HG03432 (cell line): ENCODE results near the gene CLCN5.

Experiments
- ATAC-seq: cut with Tn5 transposase; IDR thresholded peaks from one replicate; pipeline ENCODE4 v1.9.1; 2021; ENCODE audit warnings: mild to moderate bottlenecking, moderate library complexity; ENCODE audit not compliant: unreplicated experiment

CLCN5 gene

GRCh38 chrX:49922291-49923241, at the start of gene CLCN5:
Gene CLCN5, plus strand, starts transcription at chrX:49922596. Its CDS starts 2,703 bp downstream, at chrX:49925299.
- ATAC-seq, result peak; percentile 97

GRCh38 chrX:49876750-49877149, 45.6 kb upstream of the CLCN5 start:
- no peak for ATAC-seq

GRCh38 chrX:49877397-49878101, 44.8 kb upstream of the CLCN5 start:
- ATAC-seq, result no peak

- no peak for ATAC-seq
Observed at GRCh38 chrX:49878128-49878833, 44.1 kb upstream of the CLCN5 start.

- peak; percentile 96 for ATAC-seq
Observed at GRCh38 chrX:49878834-49879655, 43.4 kb upstream of the CLCN5 start, which contains the start of gene USP27X. Gene USP27X, plus strand, starts transcription at chrX:49879484. Its CDS starts 824 bp downstream, at chrX:49880308.

- peak; percentile 11 for ATAC-seq
Observed at GRCh38 chrX:49879656-49880277, 42.6 kb upstream of the CLCN5 start.

- no peak for ATAC-seq
Observed at GRCh38 chrX:49880668-49881067, 41.7 kb upstream of the CLCN5 start.

GRCh38 chrX:49884290-49884862, 38.0 kb upstream of the CLCN5 start:
- ATAC-seq, result peak; percentile 51

GRCh38 chrX:49892542-49892941, 29.9 kb upstream of the CLCN5 start:
- ATAC-seq, result no peak

GRCh38 chrX:49896951-49897350, 25.4 kb upstream of the CLCN5 start:
- no peak for ATAC-seq

GRCh38 chrX:49901048-49901447, 21.3 kb upstream of the CLCN5 start:
- ATAC-seq, result no peak

GRCh38 chrX:49910344-49910743, 12.1 kb upstream of the CLCN5 start:
- ATAC-seq, result peak; percentile 62

GRCh38 chrX:49912086-49912485, 10.3 kb upstream of the CLCN5 start:
- ATAC-seq, result no peak

- ATAC-seq, result no peak
Observed at GRCh38 chrX:49912861-49913260, 9.5 kb upstream of the CLCN5 start.

GRCh38 chrX:49915361-49916222, 6.8 kb upstream of the CLCN5 start:
- peak; percentile 83 for ATAC-seq

GRCh38 chrX:49919617-49920016, 2.8 kb upstream of the CLCN5 start:
- no peak for ATAC-seq

GRCh38 chrX:49921109-49921508, 1.3 kb upstream of the CLCN5 start:
- ATAC-seq, result no peak

- ATAC-seq, result no peak
Observed at GRCh38 chrX:49925176-49925575, 2.8 kb downstream of the CLCN5 start.

GRCh38 chrX:49930039-49930438, 7.6 kb downstream of the CLCN5 start:
- ATAC-seq, result no peak
